PC-9 (cell line): Measurements from ENCODE around the gene CHIT1.

ENCODE experiments used
- CTCF ChIP-seq: fragments of 200-600 bp; sonication (generic); conservative IDR thresholded peaks from 2 replicates; pipeline ENCODE4 v1.6.1; 2017; ENCODE audit warnings: mixed run types, antibody characterized with exemption, mild to moderate bottlenecking, moderate library complexity
- EZH2 ChIP-seq: fragments of 200-600 bp; sonication (generic); IDR thresholded peaks from 2 replicates; pipeline ENCODE4 v1.8.0; 2017; ENCODE audit warnings: antibody characterized with exemption, low read depth

DNA sequence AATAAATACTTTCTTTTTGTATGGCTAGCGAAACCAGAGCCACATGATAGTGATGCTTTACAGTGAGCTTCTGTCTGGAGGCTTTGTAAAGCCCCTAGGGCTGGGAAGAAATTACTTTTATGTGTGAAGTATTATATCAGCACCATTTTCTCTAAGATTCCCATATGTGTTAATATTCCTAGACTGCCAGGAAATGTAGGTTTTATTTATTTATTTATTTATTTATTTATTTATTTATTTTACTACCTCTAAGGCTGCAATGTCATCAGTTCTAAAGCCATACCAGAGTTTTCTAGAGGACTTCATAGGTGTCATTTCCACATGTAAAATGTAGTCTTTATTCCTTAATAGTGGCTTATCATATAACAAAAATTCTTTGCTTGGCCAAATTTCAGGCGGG lies 38.5 kb downstream of the CHIT1 start:
- TF ChIP-seq CTCF (no peak), EZH2 (no peak)
